Duodenal mucosa (tissue), 2 donors: ENCODE results near the gene TMEM132C.

ENCODE experiments used
- H3K27ac ChIP-seq: one replicate; pipeline ENCODE4 v1.7.0; 2013; ENCODE audit warnings: low read depth, low read length
- H3K27me3 ChIP-seq, 2 donors: one replicate each; pipeline ENCODE4 v1.7.0; 2013; ENCODE audit warnings: low read length in 2 of 2, control low read depth in 1 of 2; ENCODE audit not compliant: insufficient read depth in 2 of 2, control insufficient read depth in 1 of 2
- H3K36me3 ChIP-seq, 2 donors: one replicate each; pipeline ENCODE4 v1.7.0; 2013; ENCODE audit warnings: low read length in 2 of 2, control low read depth in 1 of 2; ENCODE audit not compliant: insufficient read depth in 2 of 2, control insufficient read depth in 1 of 2
- H3K4me1 ChIP-seq, 2 donors: one replicate each; pipeline ENCODE4 v1.7.0; 2013; ENCODE audit warnings: low read length in 2 of 2, control low read depth in 1 of 2; ENCODE audit not compliant: insufficient read depth in 2 of 2, control insufficient read depth in 1 of 2
- H3K4me3 ChIP-seq, 2 donors: one replicate each; pipeline ENCODE4 v1.7.0; 2013; ENCODE audit warnings: low read length in 2 of 2, low read depth in 1 of 2
- H3K9ac ChIP-seq, 2 donors: one replicate each; pipeline ENCODE4 v1.7.0; 2013; ENCODE audit warnings: low read length in 2 of 2, low read depth in 1 of 2
- H3K9me3 ChIP-seq, 2 donors: one replicate each; pipeline ENCODE4 v1.7.0; 2013; ENCODE audit warnings: low read length in 2 of 2, control low read depth in 1 of 2; ENCODE audit not compliant: control insufficient read depth in 1 of 2

Gene TMEM132C

GRCh38 chr12:128316078-128316477, 49.1 kb downstream of the TMEM132C start:
- Histone ChIP-seq H3K9ac (no peak overlapping the region), H3K4me1 (no peaks in the 10 kb centered on the region), H3K27me3 (no peaks in the 10 kb centered on the region), H3K36me3 (no peaks in the 10 kb centered on the region), H3K4me3 (no peak overlapping the region), H3K27ac (no peak overlapping the region), H3K9me3 (peaks cover 0 to 8% of the 10 kb centered on the region in 2 donors)

- Histone ChIP-seq H3K36me3 (no peaks in the 10 kb centered on the region), H3K9ac (no peak overlapping the region), H3K27ac (no peak overlapping the region), H3K4me1 (no peaks in the 10 kb centered on the region), H3K4me3 (no peak overlapping the region), H3K9me3 (peaks cover 1 to 12% of the 10 kb centered on the region in 2 donors), H3K27me3 (no peaks in the 10 kb centered on the region)
These were observed 50.1 kb downstream of the TMEM132C start for GRCh38 chr12:128316973-128317526.

GRCh38 chr12:128318341-128318740, 51.4 kb downstream of the TMEM132C start:
- Histone ChIP-seq H3K36me3 (no peaks in the 10 kb centered on the region), H3K27me3 (no peaks in the 10 kb centered on the region), H3K27ac (no peak overlapping the region), H3K9me3 (peaks cover 5 to 9% of the 10 kb centered on the region in 2 donors), H3K4me3 (no peak overlapping the region), H3K9ac (no peak overlapping the region), H3K4me1 (no peaks in the 10 kb centered on the region)

- Histone ChIP-seq H3K4me3 (no peak overlapping the region), H3K9ac (no peak overlapping the region), H3K36me3 (no peaks in the 10 kb centered on the region), H3K9me3 (peaks cover 5 to 9% of the 10 kb centered on the region in 2 donors), H3K27me3 (no peaks in the 10 kb centered on the region), H3K27ac (no peak overlapping the region), H3K4me1 (no peaks in the 10 kb centered on the region)
These were observed 52.0 kb downstream of the TMEM132C start for GRCh38 chr12:128318946-128319345.

- Histone ChIP-seq H3K4me1 (no peaks in the 10 kb centered on the region), H3K9me3 (peaks cover 5 to 9% of the 10 kb centered on the region in 2 donors), H3K27ac (no peak overlapping the region), H3K36me3 (no peaks in the 10 kb centered on the region), H3K9ac (no peak overlapping the region), H3K4me3 (no peak overlapping the region), H3K27me3 (no peaks in the 10 kb centered on the region)
These were observed 55.4 kb downstream of the TMEM132C start for GRCh38 chr12:128322341-128322740.

- no peaks in the 10 kb centered on the region for H3K4me1 ChIP-seq
- H3K27me3 ChIP-seq: no peaks in the 10 kb centered on the region
- H3K36me3 ChIP-seq: no peaks in the 10 kb centered on the region
- no peak overlapping the region for H3K9ac ChIP-seq
- H3K27ac ChIP-seq: no peak overlapping the region
- H3K4me3 ChIP-seq: no peak overlapping the region
- peaks cover 5 to 9% of the 10 kb centered on the region in 2 donors for H3K9me3 ChIP-seq
These were observed 56.4 kb downstream of the TMEM132C start for GRCh38 chr12:128323145-128323920.

GRCh38 chr12:128325646-128326045, 58.7 kb downstream of the TMEM132C start:
- Histone ChIP-seq H3K27ac (no peak overlapping the region), H3K9me3 (peaks cover 5 to 9% of the 10 kb centered on the region in 2 donors), H3K4me1 (no peaks in the 10 kb centered on the region), H3K36me3 (no peaks in the 10 kb centered on the region), H3K4me3 (no peak overlapping the region), H3K9ac (no peak overlapping the region), H3K27me3 (no peaks in the 10 kb centered on the region)

- Histone ChIP-seq H3K27me3 (no peaks in the 10 kb centered on the region), H3K4me1 (no peaks in the 10 kb centered on the region), H3K36me3 (no peaks in the 10 kb centered on the region), H3K4me3 (no peak overlapping the region), H3K27ac (no peak overlapping the region), H3K9ac (no peak overlapping the region), H3K9me3 (peaks cover 5 to 8% of the 10 kb centered on the region in 2 donors)
These were observed 59.4 kb downstream of the TMEM132C start for GRCh38 chr12:128326406-128326805.

- no peak overlapping the region for H3K9ac ChIP-seq
These were observed 62.0 kb downstream of the TMEM132C start for GRCh38 chr12:128328961-128329360.

GRCh38 chr12:128336204-128337070, 69.5 kb downstream of the TMEM132C start:
- Histone ChIP-seq H3K36me3 (no peaks in the 10 kb centered on the region), H3K27me3 (no peaks in the 10 kb centered on the region), H3K4me3 (no peak overlapping the region), H3K27ac (no peak overlapping the region), H3K9me3 (peaks cover 0 to 11% of the 10 kb centered on the region in 2 donors), H3K4me1 (no peaks in the 10 kb centered on the region), H3K9ac (no peak overlapping the region)

More at GRCh38 chr12:128328961-128329360, 62.0 kb downstream of the TMEM132C start:
- no peaks in the 10 kb centered on the region for H3K27me3 ChIP-seq
- H3K27ac ChIP-seq: no peak overlapping the region
- H3K36me3 ChIP-seq: no peaks in the 10 kb centered on the region
- H3K4me1 ChIP-seq: no peaks in the 10 kb centered on the region
- peaks cover 0 to 9% of the 10 kb centered on the region in 2 donors for H3K9me3 ChIP-seq
- H3K4me3 ChIP-seq: no peak overlapping the region
